HepG2 (cell line): ENCODE data around the gene CFAP210. TPM values are rescaled to one million over a fixed set of nuclear protein-coding genes. Genes with fewer than 3 reads are reported as not detected.

Experiments used
- ATAC-seq: fragments of 200-7000 bp; cut with Tn5 transposase; 3 replicates; pipeline ENCODE4 v1.9.1; 2020; ENCODE audit warnings: mild to moderate bottlenecking, moderate library complexity
- BruUV-seq: library from RNA; stranded (reverse); fragments of 400-500 nt; replicated peaks from 2 replicates; lab custom pipeline; 2021; lab: Mats Ljungman, UMichigan
- CTCF ChIA-PET: fragments of 300-600 bp; formaldehyde crosslinking; extraction: SDS; loops from one replicate; lab custom pipeline; 2021; ENCODE audit warnings: low total read pairs, inconsistent platforms, low intra/inter-chr PET ratio; lab: Yijun Ruan, JAX
- POLR2A ChIA-PET: fragments of 350-600 bp; sonication (Branson Sonifier 250); formaldehyde crosslinking; loops from one replicate; lab custom pipeline; 2020; ENCODE audit warnings: antibody characterized with exemption, inconsistent platforms; lab: Yijun Ruan, JAX
- DNase-seq: peaks from one replicate; pipeline ENCODE4 v3.0.0-alpha.2; 2015; ENCODE audit warnings: low spot score
- FAIRE-seq: peaks from 3 replicates; lab custom pipeline; 2011; peaks lifted over from hg19 to GRCh38; lab: Jason Lieb, UNC
- H2AFZ ChIP-seq: one replicate; pipeline ENCODE4 v1.6.1; 2011; ENCODE audit warnings: low read length, inconsistent platforms
- H3K27ac ChIP-seq: fragments of 300-600 bp; 3 replicates; pipeline ENCODE4 v1.8.0; 2011; ENCODE audit warnings: mixed run types, mild to moderate bottlenecking, mixed read lengths, low read length, inconsistent platforms; ENCODE audit not compliant: insufficient read depth; ENCODE audit errors: extremely low read length
- H3K27me3 ChIP-seq, 2 experiments: fragments of 200-600 bp in 1 of 2; 2 replicates in 1 of 2; 3 replicates in 1 of 2; pipeline versions ENCODE4 v1.6.0 to v1.8.0; 2011; ENCODE audit warnings: low read length in 2 of 2, mild to moderate bottlenecking in 2 of 2, moderate library complexity in 2 of 2, inconsistent platforms in 1 of 2; ENCODE audit not compliant: insufficient read depth in 2 of 2, control insufficient read depth in 1 of 2
- H3K36me3 ChIP-seq, 2 experiments: fragments of 200-600 bp in 1 of 2; replicated peaks in 1 of 2; 2 replicates in 1 of 2; 3 replicates in 1 of 2; pipeline versions ENCODE4 v1.5.1 to v1.8.0; 2011; ENCODE audit warnings: low read length in 2 of 2, inconsistent platforms in 1 of 2; ENCODE audit not compliant: insufficient read depth in 2 of 2, control insufficient read depth in 1 of 2
- H3K4me1 ChIP-seq: 2 replicates; pipeline ENCODE4 v1.5.1; 2012; ENCODE audit warnings: low read length, inconsistent platforms; ENCODE audit not compliant: insufficient read depth
- H3K4me2 ChIP-seq: 2 replicates; pipeline ENCODE4 v1.6.0; 2011; ENCODE audit warnings: low read depth, low read length, inconsistent platforms
- H3K4me3 ChIP-seq, 3 experiments: fragments of 200-600 bp in 1 of 3; sonication (generic), shearing (Covaris generic) in 1 of 3; replicated peaks in 1 of 3; 2 replicates each; pipeline ENCODE4 v1.5.1; 2011 to 2016; ENCODE audit warnings: low read length in 3 of 3, inconsistent platforms in 2 of 3, low read depth in 2 of 3, mild to moderate bottlenecking in 2 of 3, control low read depth in 1 of 3, mixed read lengths in 1 of 3; ENCODE audit not compliant: insufficient read depth in 1 of 3
- H3K79me2 ChIP-seq: one replicate; pipeline ENCODE4 v1.6.1; 2011; ENCODE audit warnings: low read length, inconsistent platforms; ENCODE audit not compliant: insufficient read depth
- H3K9ac ChIP-seq: 2 replicates; pipeline ENCODE4 v1.6.0; 2011; ENCODE audit warnings: mild to moderate bottlenecking, low read depth, low read length, inconsistent platforms; ENCODE audit not compliant: insufficient read depth
- H3K9me3 ChIP-seq: 2 replicates; pipeline ENCODE4 v1.5.1; 2012; ENCODE audit warnings: mild to moderate bottlenecking, low read length
- H4K20me1 ChIP-seq: 2 replicates; pipeline ENCODE4 v1.6.0; 2011; ENCODE audit warnings: inconsistent platforms, mild to moderate bottlenecking, low read length, moderate library complexity; ENCODE audit not compliant: insufficient read depth
- BRD4 ChIP-seq: sonication (generic); formaldehyde crosslinking; IDR thresholded peaks from 2 replicates; pipeline ENCODE4 v1.4.0; 2020; ENCODE audit warnings: missing genetic modification reagents
- DMAP1 ChIP-seq: IDR thresholded peaks from 2 replicates; pipeline ENCODE4 v1.6.1; 2016
- KDM5A ChIP-seq: fragments of 200-600 bp; sonication (generic); IDR thresholded peaks from 2 replicates; pipeline ENCODE4 v1.7.0; 2018; ENCODE audit warnings: antibody characterized with exemption, mild to moderate bottlenecking, low read length, borderline replicate concordance
- MIXL1 ChIP-seq: IDR thresholded peaks from 2 replicates; pipeline ENCODE4 v1.6.1; 2016
- NBN ChIP-seq: fragments of 450-650 bp; conservative IDR thresholded peaks from 2 replicates; pipeline ENCODE4 v1.6.1; 2017
- SMC3 ChIP-seq: IDR thresholded peaks from 2 replicates; pipeline ENCODE4 v1.6.1; 2011; ENCODE audit warnings: low read length, improper control_type of control experiment
- ZFP37 ChIP-seq: sonication (generic); formaldehyde crosslinking; IDR thresholded peaks from 2 replicates; pipeline ENCODE4 v1.4.0; 2020; ENCODE audit warnings: missing genetic modification reagents, borderline replicate concordance
- ZNF607 ChIP-seq: sonication (generic); formaldehyde crosslinking; IDR thresholded peaks from 2 replicates; pipeline ENCODE4 v1.5.1; 2020; ENCODE audit warnings: missing genetic modification reagents, mild to moderate bottlenecking, borderline replicate concordance
- ZNF83 ChIP-seq: sonication (generic); formaldehyde crosslinking; IDR thresholded peaks from 2 replicates; pipeline ENCODE4 v1.4.0; 2020; ENCODE audit warnings: missing genetic modification reagents, mild to moderate bottlenecking, borderline replicate concordance
- ZNF891 ChIP-seq: sonication (generic); formaldehyde crosslinking; IDR thresholded peaks from 2 replicates; pipeline ENCODE4 v1.5.0; 2020; ENCODE audit warnings: mild to moderate bottlenecking, missing genetic modification reagents
- WGBS: methylation state at CpG from one replicate; pipeline ENCODE4 v1.1.6; 2017; ENCODE audit warnings: low lambda C conversion rate; 5-methylcytosine and 5-hydroxymethylcytosine counted together
- in situ Hi-C: cut with HindIII; loops from 2 replicates; pipeline ENCODE4 v1.10.0; 2017; ENCODE audit warnings: low pct_unique_long_range_greater_than_20kb; ENCODE audit not compliant: extremely low pct_ligation_motif_present
- intact Hi-C: fragments of 100-400 bp; cut with micrococcal nuclease; formaldehyde crosslinking; loops from one replicate; pipeline ENCODE4 v1.10.0; 2022; ENCODE audit not compliant: unreplicated experiment
- polyA plus RNA-seq, 8 experiments: library from polyadenylated mRNA; depleted of rRNA in 3 of 8; stranded (reverse) in 7 of 8; unstranded in 1 of 8; fragments of >200 nt; fragmentation: Illumina TruSeq in 4 of 8; extraction: Trizol in 4 of 8; gene quantifications; 2 replicates each; pipeline versions ENCODE4 v1.2.1 to v1.2.3, GENCODE V29; 2011 to 2016; ENCODE audit warnings: low read depth in 4 of 8, missing spikeins in 1 of 8, mixed read lengths in 1 of 8; ENCODE audit not compliant: insufficient read depth in 1 of 8
- total RNA-seq, 5 experiments: library from RNA; depleted of rRNA; stranded (reverse); fragments of >200 nt; fragmentation: Illumina TruSeq; extraction: Trizol; gene quantifications; 2 replicates each; pipeline ENCODE4 v1.2.3, GENCODE V29; 2016; ENCODE audit warnings: low read depth in 1 of 5
- TF ChIP-seq, protein P1 (sequence below): sonication (generic); formaldehyde crosslinking; IDR thresholded peaks from 2 replicates; pipeline ENCODE4 v1.5.1; 2020; ENCODE audit warnings: mild to moderate bottlenecking, missing genetic modification reagents
- TF ChIP-seq, protein P2 (sequence below): sonication (generic); formaldehyde crosslinking; IDR thresholded peaks from 2 replicates; pipeline ENCODE4 v1.8.0; 2022; ENCODE audit warnings: missing genetic modification reagents, mild to moderate bottlenecking, inconsistent platforms, borderline replicate concordance
- TF ChIP-seq, protein P3 (sequence below): sonication (generic); formaldehyde crosslinking; IDR thresholded peaks from 2 replicates; pipeline ENCODE4 v1.4.0; 2020; ENCODE audit warnings: low read depth, missing genetic modification reagents
- TF ChIP-seq, protein P4 (sequence below): sonication (generic); formaldehyde crosslinking; IDR thresholded peaks from 2 replicates; pipeline ENCODE4 v1.8.0; 2022; ENCODE audit warnings: missing genetic modification reagents, low read depth, mild to moderate bottlenecking, borderline replicate concordance

Gene CFAP210
- total and polyA plus RNA-seq, 2 of the 13 experiments (the other 11 are each of a cell fraction or from before 2014, with no cell fraction given): 0.18 TPM; not detected in 1

DNA sequence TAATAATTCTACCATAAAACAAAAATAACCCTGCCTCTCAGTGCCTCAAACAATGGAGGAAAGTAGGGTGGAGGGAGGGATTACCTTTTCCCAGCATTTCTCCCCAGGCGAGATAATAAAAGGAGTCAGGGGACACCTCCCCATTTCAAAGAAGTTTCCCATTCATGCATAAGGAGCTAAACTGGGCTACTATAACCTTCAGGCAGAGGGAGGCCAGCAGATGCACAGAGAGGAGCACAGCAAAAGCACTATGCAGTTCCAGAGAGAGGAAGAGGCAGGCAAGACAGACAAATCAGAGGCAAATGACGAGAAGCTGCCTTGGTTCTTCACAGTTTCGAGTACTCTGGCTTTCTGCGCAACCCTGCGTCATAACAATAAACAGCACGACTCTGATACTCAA lies 17.4 kb downstream of the CFAP210 start (continued):
- TF ChIP-seq, protein P1, sequence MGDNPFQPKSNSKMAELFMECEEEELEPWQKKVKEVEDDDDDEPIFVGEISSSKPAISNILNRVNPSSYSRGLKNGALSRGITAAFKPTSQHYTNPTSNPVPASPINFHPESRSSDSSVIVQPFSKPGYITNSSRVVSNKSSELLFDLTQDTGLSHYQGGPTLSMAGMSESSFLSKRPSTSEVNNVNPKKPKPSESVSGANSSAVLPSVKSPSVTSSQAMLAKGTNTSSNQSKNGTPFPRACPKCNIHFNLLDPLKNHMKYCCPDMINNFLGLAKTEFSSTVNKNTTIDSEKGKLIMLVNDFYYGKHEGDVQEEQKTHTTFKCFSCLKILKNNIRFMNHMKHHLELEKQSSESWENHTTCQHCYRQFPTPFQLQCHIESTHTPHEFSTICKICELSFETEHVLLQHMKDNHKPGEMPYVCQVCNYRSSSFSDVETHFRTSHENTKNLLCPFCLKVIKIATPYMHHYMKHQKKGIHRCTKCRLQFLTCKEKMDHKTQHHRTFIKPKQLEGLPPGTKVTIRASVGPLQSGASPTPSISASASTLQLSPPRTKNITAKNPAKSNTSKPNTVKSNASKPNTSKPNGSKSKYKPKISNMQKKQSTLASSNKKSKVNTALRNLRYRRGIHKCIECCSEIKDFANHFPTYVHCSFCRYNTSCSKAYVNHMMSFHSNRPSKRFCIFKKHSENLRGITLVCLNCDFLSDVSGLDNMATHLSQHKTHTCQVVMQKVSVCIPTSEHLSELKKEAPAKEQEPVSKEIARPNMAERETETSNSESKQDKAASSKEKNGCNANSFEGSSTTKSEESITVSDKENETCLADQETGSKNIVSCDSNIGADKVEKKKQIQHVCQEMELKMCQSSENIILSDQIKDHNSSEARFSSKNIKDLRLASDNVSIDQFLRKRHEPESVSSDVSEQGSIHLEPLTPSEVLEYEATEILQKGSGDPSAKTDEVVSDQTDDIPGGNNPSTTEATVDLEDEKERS (CRISPR knock-in tag): no peak
- TF ChIP-seq ZNF607 (CRISPR knock-in tag): no peak

DNA sequence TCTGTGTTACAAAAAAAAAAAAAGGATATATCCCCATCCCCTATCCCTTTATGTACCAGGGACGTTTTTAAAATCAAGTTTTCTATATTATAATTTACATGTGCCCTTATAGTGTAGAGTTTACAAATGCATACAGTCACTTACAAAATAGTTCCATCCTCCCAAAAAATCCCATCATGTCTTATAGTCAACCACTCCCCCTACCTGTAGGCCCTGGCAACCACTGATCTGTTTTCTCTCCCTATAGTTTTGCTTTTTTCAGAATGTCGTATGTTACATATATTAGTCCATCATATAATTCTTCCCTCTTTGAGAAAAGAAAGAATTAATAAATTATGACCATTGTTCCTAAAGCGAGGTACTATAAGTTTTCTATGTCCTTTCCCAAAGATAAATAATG lies 17.8 kb downstream of the CFAP210 start:
- in situ Hi-C loops (loop anchor here (10.0 kb wide), 1 partner anchor 152 kb away; no protein-coding TSS in a partner anchor), intact Hi-C loops (loop anchor here (1.0 to 2.0 kb wide), 2 partner anchors 148 to 224 kb away; no protein-coding TSS in a partner anchor)
- FAIRE-seq (peak; percentile 4), ATAC-seq (peak; percentile 80), DNase-seq (no peak)
- Histone ChIP-seq H3K9ac (no peak overlapping the region), H3K27me3 (no peaks in the 10 kb centered on the region), H2AFZ (peak overlapping the region; percentile 70), H3K79me2 (no peaks in the 10 kb centered on the region), H3K27ac (no peak overlapping the region), H4K20me1 (no peaks in the 10 kb centered on the region), H3K4me2 (0 out of 2 replicates have a peak overlapping the region, but pooled peaks have one; percentile 28), H3K4me3 (no peak overlapping the region), H3K9me3 (no peaks in the 10 kb centered on the region), H3K36me3 (no peaks in the 10 kb centered on the region), H3K4me1 (peaks cover 13% of the 10 kb centered on the region)
- ChIA-PET CTCF (interaction anchor here (0.8 to 1.4 kb wide), 2 partner anchors 148 to 224 kb away, joined by 3 to 10 read pairs; no protein-coding TSS in a partner anchor), POLR2A (no interaction called here)
- no TSS peak for BruUV-seq
- 9% methylated on average over 3 of the region's 3 CpGs for WGBS
- no peak for TF ChIP-seq ZNF83 (CRISPR knock-in tag)
- peak; percentile 62 for TF ChIP-seq SMC3
- TF ChIP-seq BRD4 (CRISPR knock-in tag): no peak
- no peak for TF ChIP-seq DMAP1 (CRISPR knock-in tag)
- TF ChIP-seq, protein P2, sequence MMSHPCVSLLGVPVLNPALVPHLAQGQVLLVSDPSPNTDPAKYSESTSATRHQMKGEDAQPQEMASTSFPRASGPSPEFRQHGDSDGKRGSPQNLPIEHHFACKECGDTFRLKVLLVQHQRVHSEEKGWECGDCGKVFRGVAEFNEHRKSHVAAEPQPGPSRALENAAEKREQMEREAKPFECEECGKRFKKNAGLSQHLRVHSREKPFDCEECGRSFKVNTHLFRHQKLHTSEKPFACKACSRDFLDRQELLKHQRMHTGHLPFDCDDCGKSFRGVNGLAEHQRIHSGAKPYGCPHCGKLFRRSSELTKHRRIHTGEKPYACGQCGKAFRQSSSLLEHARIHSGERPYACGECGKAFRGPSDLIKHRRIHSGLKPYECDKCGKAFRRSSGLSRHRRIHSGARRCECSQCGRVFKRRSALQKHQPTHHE (CRISPR knock-in tag): no peak
- TF ChIP-seq, protein P3, sequence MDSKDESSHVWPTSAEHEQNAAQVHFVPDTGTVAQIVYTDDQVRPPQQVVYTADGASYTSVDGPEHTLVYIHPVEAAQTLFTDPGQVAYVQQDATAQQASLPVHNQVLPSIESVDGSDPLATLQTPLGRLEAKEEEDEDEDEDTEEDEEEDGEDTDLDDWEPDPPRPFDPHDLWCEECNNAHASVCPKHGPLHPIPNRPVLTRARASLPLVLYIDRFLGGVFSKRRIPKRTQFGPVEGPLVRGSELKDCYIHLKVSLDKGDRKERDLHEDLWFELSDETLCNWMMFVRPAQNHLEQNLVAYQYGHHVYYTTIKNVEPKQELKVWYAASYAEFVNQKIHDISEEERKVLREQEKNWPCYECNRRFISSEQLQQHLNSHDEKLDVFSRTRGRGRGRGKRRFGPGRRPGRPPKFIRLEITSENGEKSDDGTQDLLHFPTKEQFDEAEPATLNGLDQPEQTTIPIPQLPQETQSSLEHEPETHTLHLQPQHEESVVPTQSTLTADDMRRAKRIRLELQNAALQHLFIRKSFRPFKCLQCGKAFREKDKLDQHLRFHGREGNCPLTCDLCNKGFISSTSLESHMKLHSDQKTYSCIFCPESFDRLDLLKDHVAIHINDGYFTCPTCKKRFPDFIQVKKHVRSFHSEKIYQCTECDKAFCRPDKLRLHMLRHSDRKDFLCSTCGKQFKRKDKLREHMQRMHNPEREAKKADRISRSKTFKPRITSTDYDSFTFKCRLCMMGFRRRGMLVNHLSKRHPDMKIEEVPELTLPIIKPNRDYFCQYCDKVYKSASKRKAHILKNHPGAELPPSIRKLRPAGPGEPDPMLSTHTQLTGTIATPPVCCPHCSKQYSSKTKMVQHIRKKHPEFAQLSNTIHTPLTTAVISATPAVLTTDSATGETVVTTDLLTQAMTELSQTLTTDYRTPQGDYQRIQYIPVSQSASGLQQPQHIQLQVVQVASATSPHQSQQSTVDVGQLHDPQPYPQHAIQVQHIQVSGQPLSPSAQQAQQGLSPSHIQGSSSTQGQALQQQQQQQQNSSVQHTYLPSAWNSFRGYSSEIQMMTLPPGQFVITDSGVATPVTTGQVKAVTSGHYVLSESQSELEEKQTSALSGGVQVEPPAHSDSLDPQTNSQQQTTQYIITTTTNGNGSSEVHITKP (CRISPR knock-in tag): no peak
- no peak for TF ChIP-seq ZFP37
- TF ChIP-seq MIXL1: no peak
- TF ChIP-seq NBN: no peak
- TF ChIP-seq, protein P4, sequence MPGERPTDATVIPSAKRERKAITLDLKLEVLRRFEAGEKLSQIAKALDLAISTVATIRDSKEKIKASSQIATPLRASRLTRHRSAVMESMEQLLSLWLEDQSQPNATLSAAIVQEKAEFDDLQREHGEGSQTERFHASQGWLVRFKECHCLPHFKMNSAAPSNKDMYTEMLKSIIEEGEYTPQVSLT (CRISPR knock-in tag): no peak
- TF ChIP-seq ZNF891 (CRISPR knock-in tag): no peak
- 0 out of 2 replicates have a peak, but pooled peaks have one; percentile 20 for TF ChIP-seq KDM5A
